ENCODE results near the gene ERBB4.

- TF ChIP-seq, protein P1, sequence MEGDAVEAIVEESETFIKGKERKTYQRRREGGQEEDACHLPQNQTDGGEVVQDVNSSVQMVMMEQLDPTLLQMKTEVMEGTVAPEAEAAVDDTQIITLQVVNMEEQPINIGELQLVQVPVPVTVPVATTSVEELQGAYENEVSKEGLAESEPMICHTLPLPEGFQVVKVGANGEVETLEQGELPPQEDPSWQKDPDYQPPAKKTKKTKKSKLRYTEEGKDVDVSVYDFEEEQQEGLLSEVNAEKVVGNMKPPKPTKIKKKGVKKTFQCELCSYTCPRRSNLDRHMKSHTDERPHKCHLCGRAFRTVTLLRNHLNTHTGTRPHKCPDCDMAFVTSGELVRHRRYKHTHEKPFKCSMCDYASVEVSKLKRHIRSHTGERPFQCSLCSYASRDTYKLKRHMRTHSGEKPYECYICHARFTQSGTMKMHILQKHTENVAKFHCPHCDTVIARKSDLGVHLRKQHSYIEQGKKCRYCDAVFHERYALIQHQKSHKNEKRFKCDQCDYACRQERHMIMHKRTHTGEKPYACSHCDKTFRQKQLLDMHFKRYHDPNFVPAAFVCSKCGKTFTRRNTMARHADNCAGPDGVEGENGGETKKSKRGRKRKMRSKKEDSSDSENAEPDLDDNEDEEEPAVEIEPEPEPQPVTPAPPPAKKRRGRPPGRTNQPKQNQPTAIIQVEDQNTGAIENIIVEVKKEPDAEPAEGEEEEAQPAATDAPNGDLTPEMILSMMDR (IDR thresholded peaks at IDR 0.05; ENCODE audit: low read depth, low read length, poor library complexity, severe bottlenecking) = no peak
- TF ChIP-seq EZH2phosphoT487 (IDR thresholded peaks at IDR 0.05; ENCODE audit: borderline replicate concordance, low read length) = no peak
Observed at GRCh38 chr2:211967234-211967633, 571.4 kb downstream of the ERBB4 start.

All from DOHH2 (cell line).